Endodermal cell (in vitro differentiated cells): ENCODE measurements around the gene PCSK9. TPM values are rescaled to one million over a fixed set of nuclear protein-coding genes. Genes with fewer than 3 reads are reported as not detected.

Source experiments
- DNase-seq: peaks from one replicate; pipeline ENCODE4 v3.0.0-alpha.2; 2017
- H3K27ac ChIP-seq: 2 replicates; pipeline ENCODE4 v1.5.1; 2013; ENCODE audit warnings: mild to moderate bottlenecking, low read depth, low read length, moderate library complexity
- H3K27me3 ChIP-seq: 2 replicates; pipeline ENCODE4 v1.6.1; 2013; ENCODE audit warnings: mild to moderate bottlenecking, low read length, moderate library complexity; ENCODE audit not compliant: insufficient read depth, control insufficient read depth, poor library complexity, severe bottlenecking
- H3K36me3 ChIP-seq: 2 replicates; pipeline ENCODE4 v1.7.0; 2013; ENCODE audit warnings: mild to moderate bottlenecking, low read length, moderate library complexity; ENCODE audit not compliant: control insufficient read depth, insufficient read depth
- H3K4me1 ChIP-seq: one replicate; pipeline ENCODE4 v1.7.0; 2013; ENCODE audit warnings: low read length; ENCODE audit not compliant: control insufficient read depth, insufficient read depth
- H3K4me3 ChIP-seq: 2 replicates; pipeline ENCODE4 v1.5.1; 2013; ENCODE audit warnings: mild to moderate bottlenecking, low read length, moderate library complexity
- H3K9ac ChIP-seq: 2 replicates; pipeline ENCODE4 v1.6.1; 2013; ENCODE audit warnings: mild to moderate bottlenecking, low read length, moderate library complexity; ENCODE audit not compliant: poor library complexity, severe bottlenecking; ENCODE audit errors: extremely low read depth
- H3K9me3 ChIP-seq: 2 replicates; pipeline ENCODE4 v1.6.1; 2013; ENCODE audit warnings: mild to moderate bottlenecking, low read length, moderate library complexity; ENCODE audit not compliant: control insufficient read depth
- H3K27ac Mint-ChIP-seq: 2 replicates; pipeline ENCODE4 v1.8.0; 2020; ENCODE audit warnings: mixed read lengths
- H3K27me3 Mint-ChIP-seq: 2 replicates; pipeline ENCODE4 v1.8.0; 2021; ENCODE audit warnings: mild to moderate bottlenecking, mixed read lengths; ENCODE audit not compliant: insufficient read depth
- H3K36me3 Mint-ChIP-seq: 2 replicates; pipeline ENCODE4 v1.8.0; 2020; ENCODE audit warnings: low read depth, mixed read lengths
- H3K4me1 Mint-ChIP-seq: 2 replicates; pipeline ENCODE4 v1.8.0; 2020; ENCODE audit warnings: mixed read lengths
- H3K4me3 Mint-ChIP-seq: 2 replicates; pipeline ENCODE4 v1.8.0; 2020; ENCODE audit warnings: mild to moderate bottlenecking, moderate library complexity, mixed read lengths
- H3K9me3 Mint-ChIP-seq: 2 replicates; pipeline ENCODE4 v1.8.0; 2020; ENCODE audit warnings: mild to moderate bottlenecking, mixed read lengths
- WGBS, 2 experiments: methylation state at CpG; one replicate each; pipeline versions ENCODE4 v1.1.5 to v1.1.7; 2013; ENCODE audit warnings: missing lambda C conversion rate in 2 of 2, mixed read lengths in 1 of 2; ENCODE audit not compliant: insufficient coverage in 1 of 2, insufficient read length in 1 of 2; 5-methylcytosine and 5-hydroxymethylcytosine counted together
- total RNA-seq, 2 donors: library from RNA; stranded (reverse); fragmentation: NEBNext Ultra II Directional in 1 of 2; extraction: Animal tissue kit (Norgen Biotek cat#: 25700) in 1 of 2; gene quantifications; 2 replicates in 1 of 2; 3 replicates in 1 of 2; pipeline ENCODE4 v1.2.1, GENCODE V29; 2021
- TF ChIP-seq, protein P1 (sequence below): fragments of 200-600 bp; sonication (generic); conservative IDR thresholded peaks from 2 replicates; pipeline ENCODE4 v1.5.0; 2021; ENCODE audit warnings: antibody characterized with exemption, mild to moderate bottlenecking

PCSK9 gene
- total RNA-seq, 2 donors from 2014 or later, result 26.1 to 59.9 TPM

DNA sequence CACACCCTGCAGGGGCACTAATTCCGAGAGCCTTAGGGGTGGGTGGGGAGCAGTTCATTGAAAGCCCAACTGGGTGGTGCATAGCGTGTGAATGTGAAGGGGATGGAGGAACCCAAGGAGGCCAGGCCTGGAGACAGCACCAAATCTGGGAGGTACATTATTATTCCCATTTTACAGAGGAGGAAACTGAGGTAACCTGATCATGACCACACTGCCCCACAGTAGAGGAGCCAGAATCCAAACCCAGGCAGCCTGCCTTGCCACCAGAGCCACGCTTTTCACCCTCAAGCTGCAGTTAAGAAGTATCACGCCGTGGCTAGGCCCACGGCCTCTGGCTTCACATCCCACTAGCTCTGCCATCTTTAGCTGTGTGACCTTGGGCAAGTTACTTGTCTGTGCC lies 41.2 kb upstream of the PCSK9 start:
- peaks cover 23% of the 10 kb centered on the region for H3K4me1 Mint-ChIP-seq
- DNase-seq, result no peak
- no peak overlapping the region for H3K4me3 ChIP-seq
- H3K9me3 ChIP-seq, result no peaks in the 10 kb centered on the region
- no peaks in the 10 kb centered on the region for H3K9me3 Mint-ChIP-seq
- TF ChIP-seq, protein P1, sequence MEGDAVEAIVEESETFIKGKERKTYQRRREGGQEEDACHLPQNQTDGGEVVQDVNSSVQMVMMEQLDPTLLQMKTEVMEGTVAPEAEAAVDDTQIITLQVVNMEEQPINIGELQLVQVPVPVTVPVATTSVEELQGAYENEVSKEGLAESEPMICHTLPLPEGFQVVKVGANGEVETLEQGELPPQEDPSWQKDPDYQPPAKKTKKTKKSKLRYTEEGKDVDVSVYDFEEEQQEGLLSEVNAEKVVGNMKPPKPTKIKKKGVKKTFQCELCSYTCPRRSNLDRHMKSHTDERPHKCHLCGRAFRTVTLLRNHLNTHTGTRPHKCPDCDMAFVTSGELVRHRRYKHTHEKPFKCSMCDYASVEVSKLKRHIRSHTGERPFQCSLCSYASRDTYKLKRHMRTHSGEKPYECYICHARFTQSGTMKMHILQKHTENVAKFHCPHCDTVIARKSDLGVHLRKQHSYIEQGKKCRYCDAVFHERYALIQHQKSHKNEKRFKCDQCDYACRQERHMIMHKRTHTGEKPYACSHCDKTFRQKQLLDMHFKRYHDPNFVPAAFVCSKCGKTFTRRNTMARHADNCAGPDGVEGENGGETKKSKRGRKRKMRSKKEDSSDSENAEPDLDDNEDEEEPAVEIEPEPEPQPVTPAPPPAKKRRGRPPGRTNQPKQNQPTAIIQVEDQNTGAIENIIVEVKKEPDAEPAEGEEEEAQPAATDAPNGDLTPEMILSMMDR, result no peak
- H3K27me3 Mint-ChIP-seq, result peaks cover 57% of the 10 kb centered on the region
- no peak overlapping the region for H3K27ac ChIP-seq
- no peak overlapping the region for H3K4me3 Mint-ChIP-seq
- H3K27me3 ChIP-seq, result peaks cover 27% of the 10 kb centered on the region
- H3K4me1 ChIP-seq, result no peaks in the 10 kb centered on the region
- H3K36me3 Mint-ChIP-seq, result no peaks in the 10 kb centered on the region
- 94 to 95% methylated on average over 5 to 6 of the region's 6 CpGs for WGBS, 2 experiments
- no peak overlapping the region for H3K27ac Mint-ChIP-seq
- no peaks in the 10 kb centered on the region for H3K36me3 ChIP-seq
- no peak overlapping the region for H3K9ac ChIP-seq

- Mint-ChIP-seq H3K4me1 (peaks cover 23% of the 10 kb centered on the region), H3K4me3 (peak within 1 kb of the TSS; percentile 55), H3K36me3 (no peaks in the 10 kb centered on the region), H3K9me3 (no peaks in the 10 kb centered on the region), H3K27ac (no peak within 1 kb of the TSS), H3K27me3 (peaks cover 59% of the 10 kb centered on the region)
- no peaks in the 10 kb centered on the region for H3K36me3 ChIP-seq
- TF ChIP-seq, protein P1, result no peak
- H3K9ac ChIP-seq, result no peak within 1 kb of the TSS
- no peak within 1 kb of the TSS for H3K27ac ChIP-seq
- 89 to 92% methylated on average over 4 to 7 of the region's 7 CpGs for WGBS, 2 experiments
- no peaks in the 10 kb centered on the region for H3K4me1 ChIP-seq
- peaks cover 27% of the 10 kb centered on the region for H3K27me3 ChIP-seq
- H3K9me3 ChIP-seq, result no peaks in the 10 kb centered on the region
- DNase-seq, result no peak
- no peak within 1 kb of the TSS for H3K4me3 ChIP-seq
Measured at GRCh38 chr1:54998677-54999076, 40.7 kb upstream of the PCSK9 start, which contains the start of gene BSND. BSND (plus strand) TSS chr1:54998933; CDS start chr1:54999187, 254 bp downstream.

DNA sequence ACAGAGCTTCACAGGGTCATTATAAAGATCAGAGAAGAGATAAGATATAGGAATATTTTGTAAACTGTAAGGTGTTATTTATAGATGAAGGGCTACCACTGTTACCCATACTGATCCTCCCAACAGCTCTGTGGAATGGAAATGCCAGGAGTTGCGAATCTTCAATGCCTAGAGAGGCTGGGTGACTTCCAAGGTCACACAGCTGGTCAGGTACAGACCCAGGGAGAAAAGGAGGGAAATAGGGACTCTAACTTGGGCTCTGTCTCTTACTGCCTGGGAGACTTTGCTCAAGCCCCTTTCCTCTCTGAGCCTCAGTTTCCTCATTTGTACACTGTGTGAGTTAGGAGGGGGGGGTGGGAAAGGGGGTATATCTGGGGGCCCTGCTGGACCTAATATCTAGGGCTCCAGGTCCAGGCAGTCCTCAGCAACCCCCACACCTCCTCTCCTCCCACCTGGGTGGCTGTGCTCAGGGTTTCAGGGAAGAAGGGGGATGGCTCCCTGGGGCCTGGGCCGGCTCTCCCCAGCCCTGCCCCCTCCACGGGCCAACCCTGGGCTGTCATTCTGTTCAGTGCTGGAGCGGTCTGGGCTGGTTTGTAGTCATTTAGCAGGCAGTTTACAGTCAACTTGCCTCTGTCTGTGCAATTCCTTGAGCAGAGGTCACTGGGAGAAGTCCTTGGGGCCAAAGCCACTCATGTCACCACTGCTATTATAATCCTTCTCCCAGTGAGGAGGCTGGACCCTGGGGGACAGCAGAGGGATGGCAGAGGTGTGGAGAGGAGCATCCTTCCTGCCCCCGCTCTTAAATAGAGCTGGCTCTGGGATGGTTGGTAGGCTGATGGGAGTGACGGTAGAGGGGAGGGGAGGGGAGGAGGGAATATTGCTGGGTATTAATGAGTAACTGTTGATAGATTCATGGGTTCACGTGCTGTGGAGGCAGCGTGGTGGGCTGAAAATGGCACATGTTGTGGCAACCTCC lies 39.0 kb upstream of the PCSK9 start:
- H3K9ac ChIP-seq, result no peak overlapping the region
- Mint-ChIP-seq H3K4me3 (no peak overlapping the region), H3K27me3 (peaks cover 56% of the 10 kb centered on the region), H3K4me1 (peaks cover 8% of the 10 kb centered on the region), H3K36me3 (no peaks in the 10 kb centered on the region), H3K27ac (no peak overlapping the region), H3K9me3 (no peaks in the 10 kb centered on the region)
- DNase-seq, result no peak
- no peaks in the 10 kb centered on the region for H3K9me3 ChIP-seq
- H3K4me1 ChIP-seq, result no peaks in the 10 kb centered on the region
- WGBS, 2 experiments, result 75 to 86% methylated on average over 4 to 8 of the region's 8 CpGs
- no peaks in the 10 kb centered on the region for H3K36me3 ChIP-seq
- H3K27me3 ChIP-seq, result peaks cover 27% of the 10 kb centered on the region
- TF ChIP-seq, protein P1, result no peak
- no peak overlapping the region for H3K4me3 ChIP-seq
- H3K27ac ChIP-seq, result no peak overlapping the region
